Right lobe of liver (tissue), 6 donors: Measurements from ENCODE around the gene TM4SF5. TPM values are rescaled to one million over a fixed set of nuclear protein-coding genes. Genes with fewer than 3 reads are reported as not detected.

Experiments used
- ATAC-seq, 4 donors: fragments of 200-7000 bp; cut with Tn5 transposase; one replicate each; pipeline ENCODE4 v1.9.1; 2020; ENCODE audit warnings: mild to moderate bottlenecking in 4 of 4, moderate library complexity in 4 of 4
- DNase-seq, 3 donors: peaks; one replicate each; pipeline ENCODE4 v3.0.0-alpha.2; 2020
- H3K27ac ChIP-seq, 3 donors: fragments of 200-600 bp; one replicate each; pipeline ENCODE4 v1.8.0; 2022
- H3K27me3 ChIP-seq, 2 donors: fragments of 200-600 bp; one replicate each; pipeline ENCODE4 v1.8.0; 2022
- H3K36me3 ChIP-seq, 4 donors: fragments of 200-600 bp; sonication (generic) in 1 of 4; one replicate each; pipeline versions ENCODE4 v1.5.1 to v1.8.0; 2017 to 2022; ENCODE audit warnings: control low read depth in 1 of 4
- H3K4me1 ChIP-seq, 4 donors: fragments of 200-600 bp; sonication (generic) in 1 of 4; one replicate each; pipeline versions ENCODE4 v1.5.1 to v1.8.0; 2017 to 2022; ENCODE audit warnings: control low read depth in 1 of 4
- H3K4me3 ChIP-seq, 3 donors: fragments of 200-600 bp; one replicate each; pipeline ENCODE4 v1.8.0; 2022
- H3K9me3 ChIP-seq, 4 donors: fragments of 200-600 bp; sonication (generic) in 1 of 4; one replicate each; pipeline versions ENCODE4 v1.5.1 to v1.8.0; 2017 to 2022; ENCODE audit warnings: control low read depth in 1 of 4
- POLR2A ChIP-seq: fragments of 450-650 bp; IDR thresholded peaks from one replicate; pipeline ENCODE4 v1.6.1; 2017; ENCODE audit warnings: antibody characterized with exemption, mild to moderate bottlenecking
- WGBS: methylation state at CpG from one replicate; pipeline ENCODE4 v1.1.6; 2018; ENCODE audit warnings: low coverage, low lambda C conversion rate; ENCODE audit not compliant: insufficient coverage; ENCODE audit errors: missing lambda C conversion rate; 5-methylcytosine and 5-hydroxymethylcytosine counted together
- intact Hi-C, 2 donors: fragments of 100-400 bp; cut with DNase I; formaldehyde crosslinking; loops; one replicate each; pipeline versions ENCODE4 v1.11.2 to v1.14.1; 2022
- total RNA-seq, 6 experiments: library from RNA; depleted of rRNA in 2 of 6; stranded (reverse); fragments of >200 nt in 2 of 6; fragmentation: NEBNext Ultra II Directional in 3 of 6; extraction: Animal tissue kit (Norgen Biotek cat#: 25700) in 3 of 6; gene quantifications; one replicate each; pipeline versions ENCODE4 v1.1.0 to v1.2.4, GENCODE V29; 2016 to 2023
- TF ChIP-seq, protein P1 (sequence below), 4 donors: fragments of 200-600 bp in 3 of 4; fragments of 450-650 bp in 1 of 4; IDR thresholded peaks; one replicate each; pipeline versions ENCODE4 v1.5.1 to v1.8.0; 2016 to 2022; ENCODE audit warnings: antibody characterized with exemption in 4 of 4, mild to moderate bottlenecking in 2 of 4
- donor health status: DM: no; HTN: yes; CAD: no.
- donor health status: DM: no; HTN: no; CAD: no.
- donor health status: DM: no; HTN: no; CAD: no.
- donor health status: DM: no; HTN: yes; CAD: no.
- donor health status: DM: no; HTN: yes; CAD: no.

Gene TM4SF5
- total RNA-seq, 6 experiments from 2014 or later: 67.1 to 215 (median 112) TPM

DNA sequence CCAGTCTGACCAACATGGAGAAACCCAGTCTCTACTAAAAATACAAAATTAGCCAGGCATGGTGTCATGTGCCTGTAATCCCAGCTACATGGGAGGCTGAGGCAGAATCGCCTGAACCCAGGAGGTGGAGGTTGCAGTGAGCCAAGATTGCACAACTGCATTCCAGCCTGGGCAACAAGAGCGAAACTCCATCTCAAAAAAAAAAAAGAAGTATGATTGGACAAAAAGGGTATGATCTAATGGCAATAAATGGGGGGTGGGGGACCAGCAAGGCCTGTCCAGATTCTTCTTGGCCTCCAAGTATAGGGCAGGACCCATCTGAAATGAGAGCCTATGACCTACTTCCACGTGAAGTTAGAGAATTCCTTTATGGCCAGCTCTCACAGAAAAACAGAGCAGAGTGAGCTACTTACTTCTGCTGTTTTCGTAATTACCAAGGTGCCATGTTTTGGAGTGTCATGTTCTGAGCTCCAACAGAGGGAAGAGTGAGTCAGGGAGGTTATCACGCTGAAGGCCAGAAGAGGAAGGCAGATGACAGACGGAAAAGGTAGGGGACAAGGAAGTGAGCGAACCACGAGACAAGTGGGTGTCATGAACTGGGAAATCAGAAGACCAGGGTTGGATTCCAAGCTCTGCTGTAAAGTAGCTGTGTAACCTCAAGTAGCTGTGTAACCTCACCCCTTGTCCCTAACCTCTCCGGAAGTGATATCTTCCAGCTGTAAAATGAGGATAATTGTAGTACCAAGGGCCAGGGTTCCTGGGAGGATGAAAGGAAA lies 35.6 kb upstream of the TM4SF5 start:
- WGBS: 37% methylated on average over 9 of the region's 9 CpGs
- DNase-seq: no peak
- Histone ChIP-seq H3K4me1 (peaks cover 0 to 17% (median 0%) of the 10 kb centered on the region in 4 donors), H3K9me3 (no peaks in the 10 kb centered on the region), H3K27ac (peak overlapping the region; percentile 22 to 73 (median 65)), H3K27me3 (no peaks in the 10 kb centered on the region), H3K36me3 (no peaks in the 10 kb centered on the region), H3K4me3 (no peak overlapping the region)
- TF ChIP-seq, protein P1, sequence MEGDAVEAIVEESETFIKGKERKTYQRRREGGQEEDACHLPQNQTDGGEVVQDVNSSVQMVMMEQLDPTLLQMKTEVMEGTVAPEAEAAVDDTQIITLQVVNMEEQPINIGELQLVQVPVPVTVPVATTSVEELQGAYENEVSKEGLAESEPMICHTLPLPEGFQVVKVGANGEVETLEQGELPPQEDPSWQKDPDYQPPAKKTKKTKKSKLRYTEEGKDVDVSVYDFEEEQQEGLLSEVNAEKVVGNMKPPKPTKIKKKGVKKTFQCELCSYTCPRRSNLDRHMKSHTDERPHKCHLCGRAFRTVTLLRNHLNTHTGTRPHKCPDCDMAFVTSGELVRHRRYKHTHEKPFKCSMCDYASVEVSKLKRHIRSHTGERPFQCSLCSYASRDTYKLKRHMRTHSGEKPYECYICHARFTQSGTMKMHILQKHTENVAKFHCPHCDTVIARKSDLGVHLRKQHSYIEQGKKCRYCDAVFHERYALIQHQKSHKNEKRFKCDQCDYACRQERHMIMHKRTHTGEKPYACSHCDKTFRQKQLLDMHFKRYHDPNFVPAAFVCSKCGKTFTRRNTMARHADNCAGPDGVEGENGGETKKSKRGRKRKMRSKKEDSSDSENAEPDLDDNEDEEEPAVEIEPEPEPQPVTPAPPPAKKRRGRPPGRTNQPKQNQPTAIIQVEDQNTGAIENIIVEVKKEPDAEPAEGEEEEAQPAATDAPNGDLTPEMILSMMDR (IDR thresholded peaks at IDR 0.05): no peak
- peak; percentile 33 for TF ChIP-seq POLR2A
- intact Hi-C loops: loop anchor here (10.0 kb wide), 1 partner anchor 49 kb away; the partner anchor contains the start of genes GLTPD2 (in 2 of the 2) and VMO1 (in 2 of the 2)
- ATAC-seq: peak; percentile 8 to 34 (median 22)

DNA sequence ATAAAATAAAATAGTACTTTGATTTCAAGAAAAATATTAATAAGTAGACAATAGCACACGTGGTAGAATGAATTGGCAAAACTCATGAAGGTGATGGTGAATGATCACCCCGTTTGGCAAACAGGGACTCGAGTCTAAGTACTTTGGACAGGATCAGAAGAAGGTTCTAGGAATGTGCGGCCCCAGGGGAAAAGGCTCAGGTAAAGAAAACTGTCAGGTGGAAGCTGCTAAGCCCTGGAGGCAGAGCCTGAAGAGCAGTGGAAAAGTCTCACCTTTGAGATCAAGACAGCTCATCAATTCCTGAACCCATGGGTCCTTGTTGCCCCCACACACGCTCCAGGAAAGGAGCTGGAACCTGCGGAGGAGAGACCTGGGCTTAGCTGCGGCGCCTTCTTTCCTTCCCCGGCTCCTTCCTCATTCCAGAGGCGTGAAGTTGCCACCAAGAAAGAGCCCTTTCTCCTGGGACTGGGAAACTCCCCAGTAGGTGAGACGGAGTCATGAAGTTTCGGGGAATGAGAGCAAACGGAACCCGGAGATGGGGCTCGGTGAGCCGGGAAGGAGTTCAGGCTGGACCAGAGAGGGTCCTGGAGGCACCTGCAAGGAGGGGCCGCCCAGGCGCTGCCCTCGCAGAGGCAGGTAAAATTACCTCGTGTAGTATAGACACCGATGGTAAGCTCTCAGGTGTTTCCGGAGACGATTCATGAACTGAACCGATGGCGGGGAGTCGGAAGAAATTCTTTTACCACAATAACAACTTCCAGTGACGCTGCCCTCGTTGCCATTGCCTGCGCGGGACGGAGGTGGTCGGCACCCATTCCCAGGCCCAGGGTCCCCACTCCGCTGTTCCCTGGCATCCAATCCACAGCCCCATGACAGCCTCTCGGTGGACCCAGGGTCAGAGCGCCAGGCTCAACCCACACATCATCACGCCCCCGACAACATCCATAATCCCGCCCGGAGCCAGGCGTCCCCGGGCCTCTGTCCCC lies 33.3 kb upstream of the TM4SF5 start:
- intact Hi-C loops: loop anchor here (10.0 kb wide), 1 partner anchor 46 kb away; the partner anchor contains the start of genes GLTPD2 (in 2 of the 2) and VMO1 (in 2 of the 2)
- ATAC-seq: peak in 2 of 4 donors; percentile 5 to 7
- H3K36me3 ChIP-seq: no peaks in the 10 kb centered on the region
- H3K27ac ChIP-seq: peak overlapping the region; percentile 64 to 87 (median 74)
- no peak for TF ChIP-seq POLR2A
- TF ChIP-seq, protein P1 (IDR thresholded peaks at IDR 0.05): no peak
- DNase-seq: no peak
- H3K27me3 ChIP-seq: no peaks in the 10 kb centered on the region
- no peaks in the 10 kb centered on the region for H3K9me3 ChIP-seq
- peak overlapping the region; percentile 73 to 94 (median 90) for H3K4me3 ChIP-seq
- WGBS: 32% methylated on average over 21 of the region's 41 CpGs
- peaks cover 0 to 4% (median 0%) of the 10 kb centered on the region in 4 donors for H3K4me1 ChIP-seq

DNA sequence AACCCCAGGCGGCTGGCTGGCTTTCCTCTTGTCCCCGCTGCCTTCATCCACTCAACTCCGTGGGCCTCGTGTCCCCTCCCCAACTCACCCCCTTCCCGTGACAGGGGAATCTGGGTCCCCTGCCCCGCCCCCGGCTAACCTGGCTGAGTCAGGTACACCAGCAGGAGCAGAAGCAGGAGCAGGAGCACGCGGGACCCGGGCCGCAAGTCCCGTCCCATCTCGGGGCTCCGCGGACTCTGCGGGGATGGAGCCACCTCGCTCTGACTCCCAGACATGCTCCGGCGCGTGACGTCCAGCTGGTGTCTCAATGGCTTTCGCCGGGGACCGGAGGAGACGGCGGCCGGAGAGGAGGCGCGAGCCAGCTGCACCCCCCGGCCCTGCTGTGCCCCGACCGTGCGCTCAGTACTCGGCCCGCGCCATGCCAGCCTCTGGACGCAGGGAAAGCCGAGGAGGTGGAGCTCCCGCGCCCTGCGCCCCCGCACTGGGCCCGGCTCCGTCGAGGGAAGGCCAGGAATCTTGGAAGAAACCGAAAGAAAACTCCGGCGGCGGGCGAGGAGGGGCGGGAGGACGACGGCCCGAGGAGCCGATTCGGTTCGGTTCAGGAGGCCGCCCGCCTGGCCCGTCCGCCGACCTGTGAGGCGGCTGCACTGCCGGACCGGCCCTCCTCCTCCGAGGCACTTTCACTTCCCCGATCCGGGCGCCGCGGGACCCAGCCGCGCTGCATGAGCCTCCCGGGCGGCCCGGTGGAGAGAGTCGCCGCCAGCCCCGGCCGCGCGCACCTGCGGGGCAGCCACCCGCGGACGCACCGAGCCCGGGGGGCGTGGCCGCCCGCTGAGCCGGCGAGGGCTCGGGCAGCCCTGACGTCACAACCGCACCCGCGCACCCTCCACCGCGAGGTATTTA lies 32.3 kb upstream of the TM4SF5 start, which contains the start of the genes CXCL16 and ZMYND15:
CXCL16 (minus strand) TSS at position 807 of the 903 bp plus-strand sequence; CDS start at position 218, 589 bp downstream.
ZMYND15 (plus strand) TSS at position 712 of the 903 bp plus-strand sequence. CDS start 716 bp downstream, outside the sequence.
- peak; percentile 63 to 75 (median 70) for ATAC-seq
- peak within 1 kb of the TSS; percentile 64 to 87 (median 74) for H3K27ac ChIP-seq

More for the DNA sequence above, 32.3 kb upstream of the TM4SF5 start, which contains the start of the genes CXCL16 and ZMYND15:
- Histone ChIP-seq H3K36me3 (no peaks in the 10 kb centered on the region), H3K4me3 (peak within 1 kb of the TSS; percentile 73 to 94 (median 90)), H3K4me1 (peaks cover 0 to 4% (median 0%) of the 10 kb centered on the region in 4 donors), H3K27me3 (no peaks in the 10 kb centered on the region), H3K9me3 (no peaks in the 10 kb centered on the region)
- TF ChIP-seq, protein P1 (IDR thresholded peaks at IDR 0.05): no peak
- TF ChIP-seq POLR2A: peak; percentile 79
- 0% methylated on average over 2 of the region's 100 CpGs for WGBS
- intact Hi-C loops: loop anchor here (10.0 kb wide), 1 partner anchor 45 kb away; the partner anchor contains the start of genes GLTPD2 (in 2 of the 2) and VMO1 (in 2 of the 2)
- peak; percentile 74 to 79 (median 77) for DNase-seq
